GM12873 (cell line): Measurements from ENCODE around the gene TXN.

ENCODE experiments used
- TF ChIP-seq, protein P1 (sequence below): IDR thresholded peaks from 2 replicates; pipeline ENCODE4 v1.5.1; 2012; ENCODE audit warnings: low read depth, mild to moderate bottlenecking, moderate library complexity, low read length, control low read depth; ENCODE audit not compliant: insufficient read depth; ENCODE audit errors: missing control alignments

The TXN gene

DNA sequence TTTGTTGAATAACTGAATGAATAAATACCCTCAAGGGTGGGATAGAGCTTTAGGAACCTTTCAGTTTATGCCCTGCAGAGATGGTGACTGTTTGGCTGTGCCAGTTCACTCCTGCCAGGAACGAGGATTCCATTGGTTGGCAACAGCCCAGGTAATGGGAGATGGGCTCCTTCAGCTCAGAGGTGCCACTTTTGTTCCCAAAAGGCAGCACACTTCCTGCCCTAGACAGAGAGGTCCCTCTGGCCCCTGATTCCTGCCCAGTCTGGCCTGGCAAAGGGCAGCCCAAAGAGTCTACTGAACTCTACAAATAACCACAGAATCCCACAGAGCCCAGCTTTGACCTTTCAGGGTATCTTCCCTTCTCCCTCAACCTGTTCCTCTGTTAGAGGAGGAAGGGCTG, 49.9 kb downstream of the TXN start:
- TF ChIP-seq, protein P1, sequence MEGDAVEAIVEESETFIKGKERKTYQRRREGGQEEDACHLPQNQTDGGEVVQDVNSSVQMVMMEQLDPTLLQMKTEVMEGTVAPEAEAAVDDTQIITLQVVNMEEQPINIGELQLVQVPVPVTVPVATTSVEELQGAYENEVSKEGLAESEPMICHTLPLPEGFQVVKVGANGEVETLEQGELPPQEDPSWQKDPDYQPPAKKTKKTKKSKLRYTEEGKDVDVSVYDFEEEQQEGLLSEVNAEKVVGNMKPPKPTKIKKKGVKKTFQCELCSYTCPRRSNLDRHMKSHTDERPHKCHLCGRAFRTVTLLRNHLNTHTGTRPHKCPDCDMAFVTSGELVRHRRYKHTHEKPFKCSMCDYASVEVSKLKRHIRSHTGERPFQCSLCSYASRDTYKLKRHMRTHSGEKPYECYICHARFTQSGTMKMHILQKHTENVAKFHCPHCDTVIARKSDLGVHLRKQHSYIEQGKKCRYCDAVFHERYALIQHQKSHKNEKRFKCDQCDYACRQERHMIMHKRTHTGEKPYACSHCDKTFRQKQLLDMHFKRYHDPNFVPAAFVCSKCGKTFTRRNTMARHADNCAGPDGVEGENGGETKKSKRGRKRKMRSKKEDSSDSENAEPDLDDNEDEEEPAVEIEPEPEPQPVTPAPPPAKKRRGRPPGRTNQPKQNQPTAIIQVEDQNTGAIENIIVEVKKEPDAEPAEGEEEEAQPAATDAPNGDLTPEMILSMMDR: no peak

DNA sequence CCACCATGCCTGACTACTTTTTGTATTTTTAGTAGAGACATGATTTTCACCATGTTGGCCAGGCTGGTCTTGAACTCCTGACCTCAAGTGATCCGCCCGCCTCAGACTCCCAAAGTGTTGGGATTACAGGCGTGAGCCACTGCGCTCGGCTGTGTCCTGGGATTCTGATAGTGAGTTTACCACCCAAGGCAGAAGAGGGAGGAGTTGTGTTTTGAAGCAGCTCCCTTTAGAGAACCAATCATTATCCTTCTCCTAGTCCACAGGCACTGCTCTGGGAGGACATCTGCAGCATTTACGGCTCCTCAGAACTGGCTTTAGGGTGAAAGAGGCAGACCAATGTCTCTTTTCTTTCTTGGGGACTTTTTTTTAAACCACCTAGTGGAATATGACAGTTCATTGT, 54.1 kb downstream of the TXN start:
- TF ChIP-seq, protein P1: no peak

GRCh38 chr9:110199643-110200042, 56.7 kb downstream of the TXN start:
- TF ChIP-seq, protein P1: no peak

GRCh38 chr9:110198357-110198756, 58.0 kb downstream of the TXN start:
- TF ChIP-seq, protein P1: no peak

DNA sequence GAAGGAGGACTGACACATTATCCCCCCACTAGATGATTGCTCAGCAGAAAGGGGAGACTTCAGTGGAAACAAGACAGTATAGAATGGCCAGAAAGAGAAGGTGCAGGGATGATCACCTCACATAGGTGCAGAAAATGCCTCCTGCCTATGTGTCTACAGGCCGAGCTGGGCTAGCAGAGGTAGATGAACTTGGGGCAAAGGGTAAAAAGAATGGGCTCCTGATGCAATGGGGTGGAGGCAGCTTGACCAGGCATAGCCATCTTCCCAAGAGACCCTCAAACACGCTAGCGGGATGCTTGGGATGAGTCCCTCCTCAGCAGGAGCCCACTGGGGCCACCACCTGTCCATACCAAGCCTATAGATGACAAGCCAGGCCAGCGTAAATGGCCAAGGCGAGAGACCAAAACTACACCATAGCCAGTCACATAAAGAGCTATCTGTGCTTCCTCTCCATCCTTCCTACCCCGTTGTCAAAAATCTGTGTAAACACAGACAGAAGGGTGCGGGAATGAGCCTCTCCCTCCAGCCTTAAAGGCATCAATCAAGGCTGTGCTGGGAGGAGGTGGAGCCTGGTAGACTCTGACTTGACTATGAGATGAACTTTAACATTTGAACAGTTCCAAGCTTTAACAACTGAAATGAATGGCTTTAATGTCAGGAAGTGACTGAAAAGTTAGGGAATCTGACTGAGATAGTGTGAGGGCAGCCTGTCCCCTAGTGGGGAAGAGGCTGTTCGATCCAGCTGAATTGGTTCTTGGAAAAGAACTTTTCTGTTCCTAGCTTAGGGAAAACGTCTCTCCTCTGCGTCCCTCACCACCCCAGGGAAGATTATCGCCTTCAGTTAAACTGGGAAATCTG, 58.7 kb downstream of the TXN start:
- TF ChIP-seq, protein P1: no peak
